ENCODE measurements around the gene HAUS3. TPM values are rescaled to one million over a fixed set of nuclear protein-coding genes. Genes with fewer than 3 reads are reported as not detected.

HAUS3 gene
- total RNA-seq, 1 experiment from 2014 or later = 18.0 TPM

DNA sequence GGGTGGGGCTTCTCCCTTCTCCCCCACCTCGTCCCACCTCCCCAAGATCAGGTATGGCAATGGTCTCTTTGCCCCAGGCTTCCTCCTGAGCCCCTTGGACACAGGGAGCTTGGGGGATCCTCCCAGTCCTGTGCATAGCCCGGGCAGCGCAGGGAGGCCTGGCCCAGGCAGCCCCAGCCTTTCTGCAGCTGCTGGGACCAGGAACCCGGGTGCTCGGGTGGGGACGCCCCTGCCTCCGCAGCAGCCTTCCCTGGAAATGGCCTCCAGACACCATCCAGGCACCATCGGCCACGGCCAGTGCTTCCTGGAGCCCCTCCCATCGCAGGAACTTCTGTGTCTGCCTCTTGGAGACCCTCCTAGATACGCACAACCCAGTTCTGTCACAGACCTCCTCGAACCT lies 25.9 kb upstream of the HAUS3 start:
- Histone ChIP-seq H2AFZ (ENCODE audit: low read length) (no peak overlapping the region), H3K4me1 (ENCODE audit: insufficient read depth, low read length) (peaks cover 2% of the 10 kb centered on the region; the same call in 1 of the 2 replicates), H3K23ac (ENCODE audit: insufficient read length, low read depth, low read length) (no peak overlapping the region), H4K5ac (ENCODE audit: insufficient read length, low read depth, low read length) (no peak overlapping the region), H3K14ac (ENCODE audit: insufficient read depth, low read length) (no peak overlapping the region), H3K79me1 (ENCODE audit: insufficient read depth, low read depth, low read length, poor library complexity, severe bottlenecking) (no peaks in the 10 kb centered on the region), H3K79me2 (ENCODE audit: insufficient read depth, low read length) (no peaks in the 10 kb centered on the region), H3K27ac (ENCODE audit: insufficient read length, low read depth, low read length) (no peak overlapping the region), H3K9ac (ENCODE audit: extremely low read depth, insufficient read length, low read length) (no peak overlapping the region), H4K8ac (replicated peaks; ENCODE audit: insufficient read length, low read depth, low read length) (no peak overlapping the region), H3K23me2 (ENCODE audit: insufficient read length, low read depth, low read length, poor library complexity, severe bottlenecking) (no peaks in the 10 kb centered on the region), H3K4me2 (ENCODE audit: insufficient read depth, insufficient read length, low read length) (no peak overlapping the region), H3K27me3 (ENCODE audit: insufficient read depth, low read length) (no peaks in the 10 kb centered on the region), H2BK15ac (ENCODE audit: low read depth, low read length) (no peak overlapping the region), H2BK5ac (ENCODE audit: insufficient read length, low read length) (no peak overlapping the region), H3K56ac (ENCODE audit: insufficient read length, low read depth, low read length) (no peak overlapping the region), H4K91ac (ENCODE audit: insufficient read length, low read depth, low read length) (no peak overlapping the region), H3K18ac (ENCODE audit: insufficient read length, low read depth, low read length) (no peak overlapping the region), H2BK12ac (ENCODE audit: insufficient read length, low read depth, low read length) (no peak overlapping the region), H2BK20ac (ENCODE audit: low read depth, low read length, poor library complexity, severe bottlenecking) (no peak overlapping the region), H3K9me3 (ENCODE audit: control insufficient read depth, low read depth, low read length) (no peaks in the 10 kb centered on the region), H2AK5ac (ENCODE audit: insufficient read length, low read length) (no peak overlapping the region), H2BK120ac (ENCODE audit: low read depth, low read length, poor library complexity, severe bottlenecking) (no peak overlapping the region), H4K20me1 (ENCODE audit: control insufficient read depth, insufficient read depth, insufficient read length) (no peaks in the 10 kb centered on the region), H3K4ac (ENCODE audit: low read depth, low read length) (no peak overlapping the region), H3T11ph (ENCODE audit: low read length) (no peak overlapping the region)
- H3K4me1 Mint-ChIP-seq = peaks cover 15 to 24% of the 10 kb centered on the region in 2 experiments
- H3K27ac Mint-ChIP-seq = no peak overlapping the region
- DNase-seq = no peak
- no peak for TF ChIP-seq CTCF (conservative IDR thresholded peaks at IDR 0.05)
- H3K9me3 Mint-ChIP-seq = no peaks in the 10 kb centered on the region
- WGBS (ENCODE audit: extremely low coverage, insufficient read length, low lambda C conversion rate) = no CpG with 5 or more reads among the region's 12 CpGs
- no peaks in the 10 kb centered on the region for H3K36me3 Mint-ChIP-seq (ENCODE audit: insufficient read depth in 1 of 3, low read depth in 3 of 3)
- no peaks in the 10 kb centered on the region for H3K27me3 Mint-ChIP-seq (ENCODE audit: low read depth)
- H3K4me3 Mint-ChIP-seq = no peak overlapping the region
